ENCODE data around the gene TMEM151B. TPM values are rescaled to one million over a fixed set of nuclear protein-coding genes. Genes with fewer than 3 reads are reported as not detected.

The TMEM151B gene
- total RNA-seq, 4 donors from 2014 or later, result not detected

GRCh38 chr6:44257753-44258324, 12.4 kb upstream of the TMEM151B start:
- intact Hi-C loops (cut with DNase I), result loop anchor here (5.0 to 10.0 kb wide), 2 partner anchors 86 to 163 kb away; no protein-coding TSS in a partner anchor
- Histone ChIP-seq H3K27me3 (no peaks in the 10 kb centered on the region), H3K4me3 (peak overlapping the region; percentile 70 to 98 (median 90)), H3K4me1 (peaks cover 17 to 61% (median 19%) of the 10 kb centered on the region in 3 donors), H3K9me3 (no peaks in the 10 kb centered on the region), H3K36me3 (peaks cover 12 to 62% (median 28%) of the 10 kb centered on the region in 3 donors), H3K27ac (peak overlapping the region; percentile 84 to 94 (median 90))
- TF ChIP-seq POLR2A (IDR thresholded peaks at IDR 0.05) (no peak), CTCF (IDR thresholded peaks at IDR 0.05) (no peak)
- no peak for DNase-seq
- WGBS, 2 donors, result 23 to 30% methylated on average over 15 of the region's 15 CpGs

DNA sequence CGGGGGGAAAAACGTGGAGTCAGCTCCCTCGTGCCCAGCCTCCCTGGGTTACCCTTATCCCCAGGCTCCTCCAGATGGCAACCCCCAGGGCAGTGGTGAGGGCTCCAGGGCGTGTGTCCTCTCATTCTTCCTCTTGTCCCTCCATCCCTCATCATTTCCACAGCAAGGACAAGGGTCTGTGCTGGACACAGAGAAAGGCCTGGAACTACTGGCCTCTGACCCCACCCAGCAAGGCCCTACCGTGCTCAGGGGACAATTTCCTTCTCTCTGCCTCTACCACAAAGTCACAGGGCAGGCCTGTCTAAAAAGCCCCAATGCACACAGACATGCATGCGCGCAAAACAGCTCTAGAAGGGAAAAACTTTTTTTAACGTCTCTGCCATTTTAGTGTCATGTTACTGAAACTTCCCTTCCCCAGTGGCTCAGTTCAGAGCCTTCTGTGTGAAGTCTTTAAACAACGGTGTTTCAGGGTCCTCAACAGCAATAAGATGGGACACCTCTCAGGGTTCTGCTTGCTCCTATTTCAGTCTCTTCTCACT, 11.9 kb upstream of the TMEM151B start:
- Histone ChIP-seq H3K27ac (peak overlapping the region in 1 of 4 donors; percentile 92), H3K27me3 (no peaks in the 10 kb centered on the region), H3K4me3 (no peak overlapping the region), H3K9me3 (no peaks in the 10 kb centered on the region), H3K4me1 (peaks cover 22 to 61% (median 24%) of the 10 kb centered on the region in 3 donors), H3K36me3 (peaks cover 8 to 57% (median 23%) of the 10 kb centered on the region in 3 donors)
- no peak for DNase-seq
- WGBS, 2 donors, result 62 to 77% methylated on average over 6 to 8 of the region's 9 CpGs
- intact Hi-C loops (cut with DNase I), result loop anchor here (5.0 to 10.0 kb wide), 2 partner anchors 86 to 164 kb away; no protein-coding TSS in a partner anchor
- TF ChIP-seq CTCF (IDR thresholded peaks at IDR 0.05), result no peak
- TF ChIP-seq POLR2A (IDR thresholded peaks at IDR 0.05), result no peak

DNA sequence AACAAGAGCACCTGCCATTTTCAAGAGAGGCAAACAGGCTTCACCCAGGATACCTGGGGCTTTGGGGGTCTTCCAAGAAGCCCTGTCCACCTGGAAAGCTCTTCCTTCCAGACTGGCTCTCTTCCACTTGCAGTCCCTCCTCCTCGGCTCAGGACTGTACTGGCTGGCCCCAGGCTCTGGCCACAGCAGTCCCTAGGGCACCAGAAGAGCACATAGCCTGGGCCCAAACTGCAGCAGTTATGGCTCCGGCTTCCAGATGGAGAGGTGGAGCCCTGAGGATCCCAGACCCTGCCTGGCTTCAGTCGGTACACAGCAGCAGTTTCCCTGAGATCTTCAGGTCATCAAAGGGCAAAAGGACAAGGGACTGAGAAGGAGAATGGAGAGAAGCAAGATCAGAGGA, 11.3 kb upstream of the TMEM151B start:
- intact Hi-C loops (cut with DNase I), result loop anchor here (5.0 to 10.0 kb wide), 2 partner anchors 87 to 164 kb away; no protein-coding TSS in a partner anchor

DNA sequence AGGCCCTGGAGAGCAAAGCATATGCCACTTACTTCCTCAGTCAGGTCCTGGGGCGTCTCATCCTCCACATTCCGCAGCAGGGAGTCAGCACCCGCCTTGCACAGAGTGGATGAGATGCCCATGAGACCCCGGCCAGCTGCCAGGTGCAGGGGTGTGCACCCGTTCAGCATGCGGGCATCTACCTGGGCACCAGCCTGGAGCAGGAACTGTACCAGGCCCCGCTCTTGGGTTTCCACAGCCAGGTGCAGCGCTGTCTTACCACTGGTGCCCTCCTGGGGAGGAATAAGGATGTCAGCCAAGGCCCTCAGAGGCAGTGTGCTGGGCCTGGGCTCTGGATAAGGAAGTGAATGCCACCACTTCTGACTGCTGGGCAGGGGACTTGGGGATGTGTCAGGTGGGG, 10.2 kb upstream of the TMEM151B start:
- Histone ChIP-seq H3K4me1 (peaks cover 38 to 62% (median 39%) of the 10 kb centered on the region in 3 donors), H3K36me3 (peaks cover 0 to 41% (median 7%) of the 10 kb centered on the region in 3 donors)

More for the DNA sequence above, 11.3 kb upstream of the TMEM151B start:
- no peaks in the 10 kb centered on the region for H3K27me3 ChIP-seq
- H3K9me3 ChIP-seq, result no peaks in the 10 kb centered on the region
- no peak for DNase-seq
- no peak overlapping the region for H3K27ac ChIP-seq
- 90 to 100% methylated on average over 1 to 2 of the region's 3 CpGs for WGBS, 2 donors
- TF ChIP-seq CTCF (IDR thresholded peaks at IDR 0.05), result no peak
- TF ChIP-seq POLR2A (IDR thresholded peaks at IDR 0.05), result no peak
- H3K4me3 ChIP-seq, result no peak overlapping the region
- peaks cover 8 to 52% (median 18%) of the 10 kb centered on the region in 3 donors for H3K36me3 ChIP-seq
- H3K4me1 ChIP-seq, result peaks cover 27 to 61% (median 30%) of the 10 kb centered on the region in 3 donors

More for the DNA sequence above, 10.2 kb upstream of the TMEM151B start:
- intact Hi-C loops (cut with DNase I), result no loop called here
- H3K4me3 ChIP-seq, result no peak overlapping the region
- WGBS, 2 donors, result 88% methylated on average over 5 of the region's 8 CpGs; no CpG with 5 or more reads in 1 of the 2 donors
- no peak overlapping the region for H3K27ac ChIP-seq
- no peaks in the 10 kb centered on the region for H3K27me3 ChIP-seq
- H3K9me3 ChIP-seq, result no peaks in the 10 kb centered on the region
- TF ChIP-seq POLR2A (IDR thresholded peaks at IDR 0.05), result no peak
- no peak for TF ChIP-seq CTCF (IDR thresholded peaks at IDR 0.05)
- no peak for DNase-seq
